ENCODE data around the gene SHISAL2A. TPM values are rescaled to one million over a fixed set of nuclear protein-coding genes. Genes with fewer than 3 reads are reported as not detected.

Gene SHISAL2A
- total and polyA plus RNA-seq, 2 donors from 2014 or later: 2.5 TPM; not detected in 1

DNA sequence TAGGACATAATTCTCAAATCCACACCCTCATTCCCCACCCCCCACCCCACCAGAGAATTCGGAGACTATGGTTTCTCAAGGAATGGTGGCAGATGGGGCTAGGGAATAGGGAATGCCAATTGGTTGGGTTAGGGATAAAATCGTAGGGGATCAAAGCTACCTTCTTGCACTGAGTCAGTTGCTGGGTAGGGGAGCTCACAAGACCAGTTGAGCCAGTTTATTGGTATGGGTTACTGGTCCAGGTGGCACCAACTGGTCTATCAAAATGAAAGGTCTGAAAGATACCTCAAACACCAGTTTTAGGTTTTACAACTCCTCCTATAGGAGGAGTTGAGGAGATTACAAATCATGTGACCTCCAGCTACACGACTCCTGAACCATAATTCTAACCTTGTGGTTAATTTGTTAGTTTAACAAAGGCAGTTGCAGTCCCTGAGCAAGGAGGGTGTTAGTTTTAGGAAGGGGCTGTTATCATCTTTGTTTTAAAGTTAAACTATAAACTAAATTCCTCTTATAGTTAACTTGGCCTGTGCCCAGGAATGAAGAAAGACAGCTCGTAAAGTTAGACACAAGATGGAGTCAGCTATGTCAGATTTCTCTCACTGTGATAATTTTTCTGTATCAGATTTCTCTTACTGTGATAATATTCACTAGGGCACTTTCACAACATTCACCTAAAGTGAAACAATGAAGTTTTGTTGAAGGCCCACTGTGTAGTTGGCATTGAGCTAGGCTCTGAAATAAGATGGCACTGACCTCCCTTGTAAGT lies 2.5 kb downstream of the SHISAL2A start:
- DNase-seq: no peak
- peaks cover 0 to 5% (median 0%) of the 10 kb centered on the region in 3 donors for H3K4me1 ChIP-seq (ENCODE audit: control insufficient read depth in 2 of 3, insufficient read depth in 2 of 3, low read depth in 1 of 3, low read length in 3 of 3)
- FAIRE-seq: no peak
- no peaks in the 10 kb centered on the region for H3K36me3 ChIP-seq (ENCODE audit: control insufficient read depth in 2 of 3, insufficient read depth in 3 of 3, low read length in 3 of 3)
- H3K27me3 ChIP-seq (ENCODE audit: control insufficient read depth, insufficient read depth, low read length): peaks cover 6% of the 10 kb centered on the region
- no peak overlapping the region for H3K4me3 ChIP-seq (ENCODE audit: low read length in 3 of 3)
- H3K9me3 ChIP-seq (ENCODE audit: control insufficient read depth in 2 of 3, insufficient read depth in 1 of 3, low read length in 3 of 3): peaks cover 0 to 5% (median 0%) of the 10 kb centered on the region in 3 donors
- H3K27ac ChIP-seq (ENCODE audit: low read depth in 2 of 2, low read length in 2 of 2): no peak overlapping the region
- no peak overlapping the region for H3K9ac ChIP-seq (ENCODE audit: low read length in 3 of 3)
- TF ChIP-seq, protein P1, sequence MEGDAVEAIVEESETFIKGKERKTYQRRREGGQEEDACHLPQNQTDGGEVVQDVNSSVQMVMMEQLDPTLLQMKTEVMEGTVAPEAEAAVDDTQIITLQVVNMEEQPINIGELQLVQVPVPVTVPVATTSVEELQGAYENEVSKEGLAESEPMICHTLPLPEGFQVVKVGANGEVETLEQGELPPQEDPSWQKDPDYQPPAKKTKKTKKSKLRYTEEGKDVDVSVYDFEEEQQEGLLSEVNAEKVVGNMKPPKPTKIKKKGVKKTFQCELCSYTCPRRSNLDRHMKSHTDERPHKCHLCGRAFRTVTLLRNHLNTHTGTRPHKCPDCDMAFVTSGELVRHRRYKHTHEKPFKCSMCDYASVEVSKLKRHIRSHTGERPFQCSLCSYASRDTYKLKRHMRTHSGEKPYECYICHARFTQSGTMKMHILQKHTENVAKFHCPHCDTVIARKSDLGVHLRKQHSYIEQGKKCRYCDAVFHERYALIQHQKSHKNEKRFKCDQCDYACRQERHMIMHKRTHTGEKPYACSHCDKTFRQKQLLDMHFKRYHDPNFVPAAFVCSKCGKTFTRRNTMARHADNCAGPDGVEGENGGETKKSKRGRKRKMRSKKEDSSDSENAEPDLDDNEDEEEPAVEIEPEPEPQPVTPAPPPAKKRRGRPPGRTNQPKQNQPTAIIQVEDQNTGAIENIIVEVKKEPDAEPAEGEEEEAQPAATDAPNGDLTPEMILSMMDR (IDR thresholded peaks at IDR 0.05; ENCODE audit: borderline replicate concordance, extremely low read depth, insufficient read depth): no peak
- intact Hi-C loops (cut with DNase I): no loop called here

- peaks cover 6% of the 10 kb centered on the region for H3K27me3 ChIP-seq (ENCODE audit: control insufficient read depth, insufficient read depth, low read length)
- H3K27ac ChIP-seq (ENCODE audit: low read depth in 2 of 2, low read length in 2 of 2): no peak overlapping the region
- peak in 3 of 5 donors; percentile 33 to 41 (median 38) for DNase-seq
These were observed 4.0 kb downstream of the SHISAL2A start for GRCh38 chr1:52636721-52637695.

DNA sequence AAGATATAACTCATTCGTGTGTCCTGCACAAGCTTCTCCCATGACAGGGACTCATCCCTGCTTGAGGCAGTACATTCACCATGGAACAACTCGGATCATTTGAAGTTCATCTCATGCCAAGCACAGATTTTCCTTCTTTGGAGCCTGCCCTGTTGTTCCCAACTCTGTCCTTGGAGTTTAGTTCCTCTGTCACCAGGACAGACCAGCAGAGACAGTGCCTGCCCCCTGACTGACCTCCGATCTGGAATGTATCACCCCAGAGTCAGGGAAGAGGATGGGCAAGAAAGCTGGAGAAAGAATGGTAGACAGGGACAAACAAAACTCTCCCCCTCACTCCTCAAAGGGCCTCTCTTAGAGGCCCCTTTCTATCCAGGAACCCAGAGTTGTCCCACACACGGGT lies 5.0 kb downstream of the SHISAL2A start:
- Histone ChIP-seq H3K4me1 (ENCODE audit: control insufficient read depth in 2 of 3, insufficient read depth in 2 of 3, low read depth in 1 of 3, low read length in 3 of 3) (peaks cover 0 to under 1% (median 0%) of the 10 kb centered on the region in 3 donors), H3K9ac (ENCODE audit: low read length in 3 of 3) (no peak overlapping the region), H3K9me3 (ENCODE audit: control insufficient read depth in 2 of 3, insufficient read depth in 1 of 3, low read length in 3 of 3) (peaks cover 0 to 5% (median 0%) of the 10 kb centered on the region in 3 donors), H3K4me3 (ENCODE audit: low read length in 3 of 3) (no peak overlapping the region), H3K27ac (ENCODE audit: low read depth in 2 of 2, low read length in 2 of 2) (peak overlapping the region in 1 of 2 donors; percentile 18), H3K27me3 (ENCODE audit: control insufficient read depth, insufficient read depth, low read length) (peaks cover 6% of the 10 kb centered on the region), H3K36me3 (ENCODE audit: control insufficient read depth in 2 of 3, insufficient read depth in 3 of 3, low read length in 3 of 3) (no peaks in the 10 kb centered on the region)
- TF ChIP-seq, protein P1 (IDR thresholded peaks at IDR 0.05; ENCODE audit: borderline replicate concordance, extremely low read depth, insufficient read depth): no peak
- intact Hi-C loops (cut with DNase I): no loop called here
- DNase-seq (no peak), FAIRE-seq (no peak)

More at GRCh38 chr1:52636721-52637695, 4.0 kb downstream of the SHISAL2A start:
- Histone ChIP-seq H3K4me1 (ENCODE audit: control insufficient read depth in 2 of 3, insufficient read depth in 2 of 3, low read depth in 1 of 3, low read length in 3 of 3) (peaks cover 0 to 5% (median 0%) of the 10 kb centered on the region in 3 donors), H3K9ac (ENCODE audit: low read length in 3 of 3) (no peak overlapping the region), H3K9me3 (ENCODE audit: control insufficient read depth in 2 of 3, insufficient read depth in 1 of 3, low read length in 3 of 3) (peaks cover 0 to 5% (median 0%) of the 10 kb centered on the region in 3 donors), H3K36me3 (ENCODE audit: control insufficient read depth in 2 of 3, insufficient read depth in 3 of 3, low read length in 3 of 3) (no peaks in the 10 kb centered on the region), H3K4me3 (ENCODE audit: low read length in 3 of 3) (no peak overlapping the region)
- no peak for FAIRE-seq
- intact Hi-C loops (cut with DNase I): no loop called here
- TF ChIP-seq, protein P1 (IDR thresholded peaks at IDR 0.05; ENCODE audit: borderline replicate concordance, extremely low read depth, insufficient read depth): no peak

Data from kidney (tissue), 14 donors.